Measurements from ENCODE around the gene ALOX15B. TPM values are rescaled to one million over a fixed set of nuclear protein-coding genes. Genes with fewer than 3 reads are reported as not detected.

The ALOX15B gene
- total RNA-seq, 1 experiment from 2014 or later: 0.30 TPM

- no peak for DNase-seq (ENCODE audit: low read depth, low spot score)
- CTCF ChIA-PET: interaction anchor here (1.4 kb wide), 1 partner anchor 12 kb away, joined by 4 read pairs; no protein-coding TSS in a partner anchor
- TF ChIP-seq SRF (IDR thresholded peaks at IDR 0.05; ENCODE audit: low read depth) (no peak), CEBPB (IDR thresholded peaks at IDR 0.05; ENCODE audit: low read depth) (no peak), JUND (IDR thresholded peaks at IDR 0.05) (no peak)
- TF ChIP-seq, protein P1, sequence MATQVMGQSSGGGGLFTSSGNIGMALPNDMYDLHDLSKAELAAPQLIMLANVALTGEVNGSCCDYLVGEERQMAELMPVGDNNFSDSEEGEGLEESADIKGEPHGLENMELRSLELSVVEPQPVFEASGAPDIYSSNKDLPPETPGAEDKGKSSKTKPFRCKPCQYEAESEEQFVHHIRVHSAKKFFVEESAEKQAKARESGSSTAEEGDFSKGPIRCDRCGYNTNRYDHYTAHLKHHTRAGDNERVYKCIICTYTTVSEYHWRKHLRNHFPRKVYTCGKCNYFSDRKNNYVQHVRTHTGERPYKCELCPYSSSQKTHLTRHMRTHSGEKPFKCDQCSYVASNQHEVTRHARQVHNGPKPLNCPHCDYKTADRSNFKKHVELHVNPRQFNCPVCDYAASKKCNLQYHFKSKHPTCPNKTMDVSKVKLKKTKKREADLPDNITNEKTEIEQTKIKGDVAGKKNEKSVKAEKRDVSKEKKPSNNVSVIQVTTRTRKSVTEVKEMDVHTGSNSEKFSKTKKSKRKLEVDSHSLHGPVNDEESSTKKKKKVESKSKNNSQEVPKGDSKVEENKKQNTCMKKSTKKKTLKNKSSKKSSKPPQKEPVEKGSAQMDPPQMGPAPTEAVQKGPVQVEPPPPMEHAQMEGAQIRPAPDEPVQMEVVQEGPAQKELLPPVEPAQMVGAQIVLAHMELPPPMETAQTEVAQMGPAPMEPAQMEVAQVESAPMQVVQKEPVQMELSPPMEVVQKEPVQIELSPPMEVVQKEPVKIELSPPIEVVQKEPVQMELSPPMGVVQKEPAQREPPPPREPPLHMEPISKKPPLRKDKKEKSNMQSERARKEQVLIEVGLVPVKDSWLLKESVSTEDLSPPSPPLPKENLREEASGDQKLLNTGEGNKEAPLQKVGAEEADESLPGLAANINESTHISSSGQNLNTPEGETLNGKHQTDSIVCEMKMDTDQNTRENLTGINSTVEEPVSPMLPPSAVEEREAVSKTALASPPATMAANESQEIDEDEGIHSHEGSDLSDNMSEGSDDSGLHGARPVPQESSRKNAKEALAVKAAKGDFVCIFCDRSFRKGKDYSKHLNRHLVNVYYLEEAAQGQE (IDR thresholded peaks at IDR 0.05; ENCODE audit: low read depth): no peak
- Histone ChIP-seq H4K20me1 (ENCODE audit: insufficient read depth) (no peaks in the 10 kb centered on the region), H3K9me3 (ENCODE audit: control insufficient read depth in 1 of 2, insufficient read depth in 1 of 2, low read depth in 1 of 2, low read length in 2 of 2) (no peaks in the 10 kb centered on the region), H3K36me3 (ENCODE audit: control insufficient read depth in 1 of 2, insufficient read depth in 2 of 2, low read length in 2 of 2) (no peaks in the 10 kb centered on the region), H3K9ac (ENCODE audit: low read length) (no peak overlapping the region), H2AFZ (ENCODE audit: low read depth, low read length, poor library complexity, severe bottlenecking) (no peak overlapping the region), H3K4me2 (ENCODE audit: low read length) (no peak overlapping the region), H3K79me2 (ENCODE audit: insufficient read depth, low read length) (peaks cover 4% of the 10 kb centered on the region; the same call in 1 of the 2 replicates), H3K27ac (ENCODE audit: low read depth, low read length) (no peak overlapping the region), H3K4me1 (ENCODE audit: control insufficient read depth in 1 of 2, insufficient read depth in 2 of 2, low read length in 2 of 2) (peaks cover 2 to 25% of the 10 kb centered on the region in 2 experiments; a peak in 3 of 4 replicates), H3K4me3 (replicated peaks in 1 of 2; ENCODE audit: low read depth in 1 of 2, low read length in 2 of 2) (no peak overlapping the region), H3K27me3 (ENCODE audit: insufficient read depth, low read length) (no peaks in the 10 kb centered on the region), H3K9me2 (ENCODE audit: insufficient read depth) (no peaks in the 10 kb centered on the region)
- intact Hi-C loops (cut with micrococcal nuclease): no loop called here
- POLR2A ChIA-PET: no interaction called here
- RAD21 ChIA-PET (ENCODE audit: low non-redundant PET in 1 of 2, low total read pairs in 2 of 2, uncharacterized antibody in 2 of 2, unreplicated experiment in 2 of 2): no interaction called here
- no TSS peak for BruUV-seq (replicated peaks)
- no peak for ATAC-seq
These were observed 43.0 kb downstream of the ALOX15B start for GRCh38 chr17:8081876-8082275.

DNA sequence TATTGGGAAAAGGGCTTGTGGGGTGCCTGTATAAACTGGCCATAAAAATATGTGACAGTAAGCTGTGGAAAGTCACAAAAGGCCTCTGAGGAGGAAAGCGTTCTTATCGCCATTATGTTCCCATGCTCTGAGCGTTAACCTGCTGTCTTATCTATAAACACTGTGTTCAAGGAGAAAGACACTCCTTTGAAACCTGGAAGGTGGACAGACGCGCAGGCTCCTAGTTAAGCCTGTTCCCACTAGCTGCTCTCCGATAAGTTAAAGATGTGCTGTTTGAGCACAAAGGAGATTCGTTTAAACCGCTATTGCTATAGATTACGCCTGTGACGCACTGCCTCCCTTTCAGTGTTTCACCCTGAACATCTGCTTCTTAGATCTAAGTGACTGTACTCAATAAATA, 43.4 kb downstream of the ALOX15B start:
- ChIA-PET RAD21 (ENCODE audit: low non-redundant PET in 1 of 2, low total read pairs in 2 of 2, uncharacterized antibody in 2 of 2, unreplicated experiment in 2 of 2) (no interaction called here), POLR2A (no interaction called here), CTCF (no interaction called here)
- no TSS peak for BruUV-seq (replicated peaks)
- no peaks in the 10 kb centered on the region for H3K36me3 ChIP-seq (ENCODE audit: control insufficient read depth in 1 of 2, insufficient read depth in 2 of 2, low read length in 2 of 2)
- DNase-seq (ENCODE audit: low read depth, low spot score) (no peak), ATAC-seq (no peak)
- H3K4me2 ChIP-seq (ENCODE audit: low read length): no peak overlapping the region
- peaks cover 4% of the 10 kb centered on the region; the same call in 1 of the 2 replicates for H3K79me2 ChIP-seq (ENCODE audit: insufficient read depth, low read length)
- H3K4me1 ChIP-seq (ENCODE audit: control insufficient read depth in 1 of 2, insufficient read depth in 2 of 2, low read length in 2 of 2): peaks cover 2 to 25% of the 10 kb centered on the region in 2 experiments; a peak in 3 of 4 replicates
- H3K9me3 ChIP-seq (ENCODE audit: control insufficient read depth in 1 of 2, insufficient read depth in 1 of 2, low read depth in 1 of 2, low read length in 2 of 2): no peaks in the 10 kb centered on the region
- H3K9me2 ChIP-seq (ENCODE audit: insufficient read depth): no peaks in the 10 kb centered on the region
- H4K20me1 ChIP-seq (ENCODE audit: insufficient read depth): no peaks in the 10 kb centered on the region
- H2AFZ ChIP-seq (ENCODE audit: low read depth, low read length, poor library complexity, severe bottlenecking): no peak overlapping the region
- no peak overlapping the region for H3K27ac ChIP-seq (ENCODE audit: low read depth, low read length)
- intact Hi-C loops (cut with micrococcal nuclease): no loop called here
- no peak overlapping the region for H3K9ac ChIP-seq (ENCODE audit: low read length)
- H3K27me3 ChIP-seq (ENCODE audit: insufficient read depth, low read length): no peaks in the 10 kb centered on the region
- H3K4me3 ChIP-seq (replicated peaks in 1 of 2; ENCODE audit: low read depth in 1 of 2, low read length in 2 of 2): no peak overlapping the region
- no peak for TF ChIP-seq SP1 (IDR thresholded peaks at IDR 0.05; ENCODE audit: low read depth)
- no peak for TF ChIP-seq YY1 (IDR thresholded peaks at IDR 0.05; ENCODE audit: extremely low read depth, insufficient replicate concordance, low read depth, low read length)
- TF ChIP-seq RAD21 (IDR thresholded peaks at IDR 0.05; ENCODE audit: low read depth): no peak
- TF ChIP-seq EZH2phosphoT487 (IDR thresholded peaks at IDR 0.05; ENCODE audit: borderline replicate concordance): no peak
- TF ChIP-seq ATF3 (IDR thresholded peaks at IDR 0.05): no peak
- no peak for TF ChIP-seq SIN3A (IDR thresholded peaks at IDR 0.05; ENCODE audit: low read depth)
- no peak for TF ChIP-seq EGR1 (IDR thresholded peaks at IDR 0.05; ENCODE audit: low read depth)
- no peak for TF ChIP-seq CTCF (IDR thresholded peaks at IDR 0.05 in 2 of 3, conservative IDR thresholded peaks at IDR 0.05 in 1 of 3; ENCODE audit: borderline replicate concordance in 1 of 3, insufficient read depth in 1 of 3, low read depth in 2 of 3, low read length in 2 of 3)
- TF ChIP-seq, protein P2, sequence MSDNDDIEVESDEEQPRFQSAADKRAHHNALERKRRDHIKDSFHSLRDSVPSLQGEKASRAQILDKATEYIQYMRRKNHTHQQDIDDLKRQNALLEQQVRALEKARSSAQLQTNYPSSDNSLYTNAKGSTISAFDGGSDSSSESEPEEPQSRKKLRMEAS (IDR thresholded peaks at IDR 0.05): no peak
- TF ChIP-seq POLR2AphosphoS5 (IDR thresholded peaks at IDR 0.05; ENCODE audit: low read depth, low read length): no peak
- TF ChIP-seq ZNF274 (IDR thresholded peaks at IDR 0.05; ENCODE audit: low read depth, low read length): no peak
- TF ChIP-seq EZH2 (IDR thresholded peaks at IDR 0.05): no peak
- no peak for TF ChIP-seq CBX3 (IDR thresholded peaks at IDR 0.05; ENCODE audit: low read depth)

All from HCT116 (cell line).